ENCODE measurements around the gene GAS6.

The GAS6 gene

GRCh38 chr13:113864273-113864890 lies 506 bp upstream of the GAS6 start:
- DNase-seq: peak; percentile 33

- peak; percentile 69 for DNase-seq
Measured at GRCh38 chr13:113862931-113863523, 849 bp downstream of the GAS6 start.

GRCh38 chr13:113862191-113862930 lies 1.5 kb downstream of the GAS6 start:
- DNase-seq: peak; percentile 49

- DNase-seq: peak; percentile 52
Measured at GRCh38 chr13:113861433-113862030, 2.3 kb downstream of the GAS6 start.

GRCh38 chr13:113860665-113861432 lies 3.0 kb downstream of the GAS6 start:
- peak; percentile 82 for DNase-seq

- DNase-seq: peak; percentile 55
Measured at GRCh38 chr13:113860051-113860664, 3.7 kb downstream of the GAS6 start.

GRCh38 chr13:113859311-113860050 lies 4.4 kb downstream of the GAS6 start:
- DNase-seq: peak; percentile 31

GRCh38 chr13:113857531-113858195 lies 6.2 kb downstream of the GAS6 start:
- DNase-seq: peak; percentile 35

GRCh38 chr13:113856716-113857065 lies 7.2 kb downstream of the GAS6 start:
- DNase-seq: peak; percentile 39

GRCh38 chr13:113855931-113856715 lies 7.8 kb downstream of the GAS6 start:
- DNase-seq: peak; percentile 29

GRCh38 chr13:113855012-113855921 lies 8.6 kb downstream of the GAS6 start:
- DNase-seq: peak; percentile 49

GRCh38 chr13:113854238-113855011 lies 9.5 kb downstream of the GAS6 start:
- DNase-seq: peak; percentile 63

- peak; percentile 47 for DNase-seq
Measured at GRCh38 chr13:113853518-113854237, 10.2 kb downstream of the GAS6 start.

GRCh38 chr13:113852536-113853517 lies 11.0 kb downstream of the GAS6 start:
- DNase-seq: peak; percentile 41

GRCh38 chr13:113851826-113852535 lies 11.9 kb downstream of the GAS6 start:
- DNase-seq: peak; percentile 32

- peak; percentile 17 for DNase-seq
Measured at GRCh38 chr13:113851480-113851803, 12.4 kb downstream of the GAS6 start.
